ENCODE results near the gene ICAM5.
"Not testable (repeated sequence)": the region's sequence is repeated elsewhere in the genome, so short reads cannot be mapped to it uniquely, and the experiment has no call there.

ICAM5 gene

GRCh38 chr19:10270180-10270615 is 19.6 kb upstream of the ICAM5 start:
- peak; percentile 57 for DNase-seq (ENCODE audit: low spot score)

DNA sequence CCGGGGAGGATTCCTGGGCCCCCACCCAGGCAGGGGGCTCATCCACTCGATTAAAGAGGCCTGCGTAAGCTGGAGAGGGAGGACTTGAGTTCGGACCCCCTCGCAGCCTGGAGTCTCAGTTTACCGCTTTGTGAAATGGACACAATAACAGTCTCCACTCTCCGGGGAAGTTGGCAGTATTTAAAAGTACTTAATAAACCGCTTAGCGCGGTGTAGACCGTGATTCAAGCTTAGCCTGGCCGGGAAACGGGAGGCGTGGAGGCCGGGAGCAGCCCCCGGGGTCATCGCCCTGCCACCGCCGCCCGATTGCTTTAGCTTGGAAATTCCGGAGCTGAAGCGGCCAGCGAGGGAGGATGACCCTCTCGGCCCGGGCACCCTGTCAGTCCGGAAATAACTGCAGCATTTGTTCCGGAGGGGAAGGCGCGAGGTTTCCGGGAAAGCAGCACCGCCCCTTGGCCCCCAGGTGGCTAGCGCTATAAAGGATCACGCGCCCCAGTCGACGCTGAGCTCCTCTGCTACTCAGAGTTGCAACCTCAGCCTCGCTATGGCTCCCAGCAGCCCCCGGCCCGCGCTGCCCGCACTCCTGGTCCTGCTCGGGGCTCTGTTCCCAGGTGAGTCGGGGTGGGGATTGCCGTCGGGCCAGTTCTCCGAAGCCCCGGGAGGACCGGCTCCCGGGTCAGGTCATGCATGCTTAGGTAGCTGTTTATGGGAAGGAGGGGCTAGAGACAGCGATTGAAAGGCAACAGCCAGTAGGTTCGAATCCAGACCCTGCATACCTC is 18.9 kb upstream of the ICAM5 start, which contains the start of gene ICAM1:
TSS of gene ICAM1 (plus strand) at position 505 of the 779 bp plus-strand sequence. CDS start at position 545, 40 bp downstream.
- DNase-seq (ENCODE audit: low spot score) = peak; percentile 87

DNA sequence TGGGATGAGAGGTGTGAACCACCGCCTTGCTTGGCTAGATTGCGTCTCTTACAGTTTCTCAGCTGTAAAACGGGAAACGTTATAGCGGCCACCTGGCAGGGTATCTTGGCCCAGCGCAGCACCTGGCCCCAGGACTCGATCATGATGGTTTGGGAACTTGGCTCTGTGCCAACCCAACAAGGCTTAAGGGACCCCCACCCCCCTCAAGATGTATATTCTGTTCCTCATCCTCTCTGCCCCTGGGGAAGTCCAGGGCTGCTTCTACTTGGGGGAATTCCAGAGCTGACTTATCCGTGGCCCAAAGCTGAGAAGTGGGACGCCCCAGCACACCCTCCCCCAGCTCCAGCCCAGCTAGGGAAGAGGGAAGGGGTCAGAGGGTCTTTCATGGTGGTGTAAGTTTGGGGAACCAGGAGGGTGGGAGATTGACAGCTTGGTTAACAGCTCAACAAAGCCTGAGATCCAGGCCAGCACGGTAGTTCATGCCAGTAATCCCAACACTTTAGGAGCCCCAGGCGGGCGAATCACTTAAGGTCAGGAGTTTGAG is 18.1 kb upstream of the ICAM5 start:
- DNase-seq (ENCODE audit: low spot score) = peak; percentile 40

DNA sequence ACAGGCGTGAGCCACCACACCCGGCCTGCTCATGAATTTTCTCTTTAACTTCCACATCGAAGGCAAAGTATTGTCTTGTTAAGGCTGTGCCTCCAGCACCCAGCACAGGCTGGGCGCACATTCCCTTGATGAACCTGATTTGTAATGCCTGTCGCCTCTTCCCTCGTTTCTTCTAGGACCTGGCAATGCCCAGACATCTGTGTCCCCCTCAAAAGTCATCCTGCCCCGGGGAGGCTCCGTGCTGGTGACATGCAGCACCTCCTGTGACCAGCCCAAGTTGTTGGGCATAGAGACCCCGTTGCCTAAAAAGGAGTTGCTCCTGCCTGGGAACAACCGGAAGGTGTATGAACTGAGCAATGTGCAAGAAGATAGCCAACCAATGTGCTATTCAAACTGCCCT is 15.2 kb upstream of the ICAM5 start:
- no peak for DNase-seq (ENCODE audit: low spot score)

- no peak for DNase-seq (ENCODE audit: low spot score)
Measured at GRCh38 chr19:10277795-10278589, 11.8 kb upstream of the ICAM5 start.

DNA sequence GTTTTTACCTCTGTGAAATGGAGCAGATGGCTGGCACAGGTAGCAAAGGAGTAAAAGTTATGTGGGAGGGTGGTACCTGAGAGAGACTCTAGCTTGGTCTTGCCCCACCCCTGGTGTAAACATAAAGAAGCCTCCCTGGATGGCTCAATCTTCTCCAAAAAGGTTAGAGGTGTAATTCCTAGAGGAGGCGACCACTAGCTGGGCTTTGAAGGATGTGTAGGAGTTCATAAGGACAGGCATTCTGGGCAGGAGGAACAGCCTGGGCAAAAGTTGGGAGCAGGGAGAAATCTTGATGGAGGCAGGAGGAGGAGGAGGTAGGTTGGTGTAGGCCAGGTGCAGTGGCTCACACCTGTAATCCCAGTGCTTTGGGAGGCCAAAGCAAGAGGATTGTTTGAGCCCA is 10.8 kb upstream of the ICAM5 start:
- DNase-seq (ENCODE audit: low spot score) = no peak

- no peak for DNase-seq (ENCODE audit: low spot score)
Measured at GRCh38 chr19:10279737-10280442, 9.9 kb upstream of the ICAM5 start.

GRCh38 chr19:10282043-10282442 is 7.7 kb upstream of the ICAM5 start:
- DNase-seq (ENCODE audit: low spot score) = not testable (repeated sequence)

DNA sequence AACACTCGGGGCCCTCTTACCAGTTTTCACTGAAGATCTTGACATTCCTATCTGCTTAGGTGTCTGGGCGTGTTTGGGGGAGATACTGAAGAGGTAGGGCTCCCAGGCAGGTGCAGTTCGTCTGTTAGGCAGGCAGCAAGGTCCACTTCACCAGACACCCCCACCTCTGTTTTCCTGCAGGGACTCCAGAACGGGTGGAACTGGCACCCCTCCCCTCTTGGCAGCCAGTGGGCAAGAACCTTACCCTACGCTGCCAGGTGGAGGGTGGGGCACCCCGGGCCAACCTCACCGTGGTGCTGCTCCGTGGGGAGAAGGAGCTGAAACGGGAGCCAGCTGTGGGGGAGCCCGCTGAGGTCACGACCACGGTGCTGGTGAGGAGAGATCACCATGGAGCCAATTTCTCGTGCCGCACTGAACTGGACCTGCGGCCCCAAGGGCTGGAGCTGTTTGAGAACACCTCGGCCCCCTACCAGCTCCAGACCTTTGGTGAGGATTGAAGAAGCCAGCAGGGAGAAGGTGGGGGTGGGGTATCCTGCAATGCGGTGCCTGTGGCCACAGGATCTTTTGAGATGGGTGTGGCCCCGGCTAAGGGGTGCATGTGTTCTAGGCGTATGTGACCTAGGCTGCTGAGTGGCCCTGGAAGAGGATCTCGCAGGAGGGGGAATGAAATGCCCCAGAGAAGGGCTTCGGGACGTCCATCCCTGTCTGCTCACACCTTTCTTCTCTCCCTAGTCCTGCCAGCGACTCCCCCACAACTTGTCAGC is 6.3 kb upstream of the ICAM5 start:
- no peak for DNase-seq (ENCODE audit: low spot score)

- DNase-seq (ENCODE audit: low spot score) = no peak
Measured at GRCh38 chr19:10284065-10284959, 5.4 kb upstream of the ICAM5 start.

GRCh38 chr19:10284960-10285278 is 4.8 kb upstream of the ICAM5 start:
- no peak for DNase-seq (ENCODE audit: low spot score)

GRCh38 chr19:10285393-10285792 is 4.4 kb upstream of the ICAM5 start:
- no peak for DNase-seq (ENCODE audit: low spot score)

DNA sequence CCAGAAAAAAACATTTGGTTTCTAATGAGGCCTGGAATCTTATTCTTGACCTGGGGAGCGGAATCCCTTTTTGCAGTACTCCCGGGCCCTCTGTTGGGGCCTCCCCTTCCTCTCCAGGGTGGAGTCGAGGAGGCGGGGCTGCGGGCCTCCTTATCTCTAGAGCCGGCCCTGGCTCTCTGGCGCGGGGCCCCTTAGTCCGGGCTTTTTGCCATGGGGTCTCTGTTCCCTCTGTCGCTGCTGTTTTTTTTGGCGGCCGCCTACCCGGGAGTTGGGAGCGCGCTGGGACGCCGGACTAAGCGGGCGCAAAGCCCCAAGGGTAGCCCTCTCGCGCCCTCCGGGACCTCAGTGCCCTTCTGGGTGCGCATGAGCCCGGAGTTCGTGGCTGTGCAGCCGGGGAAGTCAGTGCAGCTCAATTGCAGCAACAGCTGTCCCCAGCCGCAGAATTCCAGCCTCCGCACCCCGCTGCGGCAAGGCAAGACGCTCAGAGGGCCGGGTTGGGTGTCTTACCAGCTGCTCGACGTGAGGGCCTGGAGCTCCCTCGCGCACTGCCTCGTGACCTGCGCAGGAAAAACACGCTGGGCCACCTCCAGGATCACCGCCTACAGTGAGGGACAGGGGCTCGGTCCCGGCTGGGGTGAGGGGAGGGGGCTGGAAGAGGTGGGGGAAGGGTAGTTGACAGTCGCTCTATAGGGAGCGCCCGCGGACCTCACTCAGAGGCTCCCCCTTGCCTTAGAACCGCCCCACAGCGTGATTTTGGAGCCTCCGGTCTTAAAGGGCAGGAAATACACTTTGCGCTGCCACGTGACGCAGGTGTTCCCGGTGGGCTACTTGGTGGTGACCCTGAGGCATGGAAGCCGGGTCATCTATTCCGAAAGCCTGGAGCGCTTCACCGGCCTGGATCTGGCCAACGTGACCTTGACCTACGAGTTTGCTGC is 2.7 kb upstream of the ICAM5 start, which contains the start of gene ICAM4:
TSS of gene ICAM4 (plus strand) at position 153 of the 935 bp plus-strand sequence. CDS start at position 211, 58 bp downstream.
- no peak for DNase-seq (ENCODE audit: low spot score)

DNA sequence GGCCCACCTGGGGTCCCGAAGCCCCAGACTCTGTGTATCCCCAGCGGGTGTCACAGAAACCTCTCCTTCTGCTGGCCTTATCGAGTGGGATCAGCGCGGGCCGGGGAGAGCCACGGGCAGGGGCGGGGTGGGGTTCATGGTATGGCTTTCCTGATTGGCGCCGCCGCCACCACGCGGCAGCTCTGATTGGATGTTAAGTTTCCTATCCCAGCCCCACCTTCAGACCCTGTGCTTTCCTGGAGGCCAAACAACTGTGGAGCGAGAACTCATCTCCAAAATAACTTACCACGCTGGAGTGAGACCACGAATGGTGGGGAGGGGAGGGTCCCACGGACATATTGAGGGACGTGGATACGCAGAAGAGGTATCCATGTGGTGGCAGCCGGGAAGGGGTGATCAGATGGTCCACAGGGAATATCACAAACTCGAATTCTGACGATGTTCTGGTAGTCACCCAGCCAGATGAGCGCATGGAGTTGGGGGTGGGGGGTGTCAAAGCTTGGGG is 1.0 kb upstream of the ICAM5 start:
- peak; percentile 86 for DNase-seq (ENCODE audit: low spot score)

- DNase-seq (ENCODE audit: low spot score) = peak; percentile 87
Measured at GRCh38 chr19:10289167-10289835, 451 bp upstream of the ICAM5 start.

- DNase-seq (ENCODE audit: low spot score) = no peak
Measured at GRCh38 chr19:10290357-10290875, 664 bp downstream of the ICAM5 start.

GRCh38 chr19:10290876-10291553 is 1.3 kb downstream of the ICAM5 start:
- DNase-seq (ENCODE audit: low spot score) = no peak

Measured in RKO (cell line).